Right cardiac atrium (tissue), 5 donors: ENCODE measurements around the gene ARID3A. TPM values are rescaled to one million over a fixed set of nuclear protein-coding genes. Genes with fewer than 3 reads are reported as not detected.

ENCODE experiments used
- ATAC-seq, 2 donors: fragments of 200-7000 bp; cut with Tn5 transposase; one replicate each; pipeline versions ENCODE4 v1.8.0 to v1.9.1; 2020; ENCODE audit warnings: moderate library complexity in 2 of 2, mild to moderate bottlenecking in 1 of 2
- DNase-seq, 3 donors: peaks; one replicate each; pipeline ENCODE4 v3.0.0-alpha.2; 2020
- H3K27ac ChIP-seq: one replicate; pipeline ENCODE4 v1.5.1; 2013; ENCODE audit warnings: mild to moderate bottlenecking, low read length, control low read depth, moderate library complexity
- H3K27me3 ChIP-seq: one replicate; pipeline ENCODE4 v1.6.1; 2013; ENCODE audit not compliant: control insufficient read depth, insufficient read depth
- H3K4me1 ChIP-seq: one replicate; pipeline ENCODE4 v1.6.1; 2013; ENCODE audit warnings: low read length; ENCODE audit not compliant: control insufficient read depth, insufficient read depth
- H3K4me3 ChIP-seq: one replicate; pipeline ENCODE4 v1.5.1; 2013; ENCODE audit warnings: low read length, control low read depth
- H3K9me3 ChIP-seq: one replicate; pipeline ENCODE4 v1.6.1; 2013; ENCODE audit warnings: low read length; ENCODE audit not compliant: control insufficient read depth
- WGBS: extraction: QIAGEN DNeasy Blood & Tissue Kit; methylation state at CpG from one replicate; pipeline ENCODE4 v1.1.7; 2013; 5-methylcytosine and 5-hydroxymethylcytosine counted together
- intact Hi-C, 4 donors: fragments of 100-400 bp; cut with DNase I; formaldehyde crosslinking; loops; one replicate each; pipeline versions ENCODE4 v1.11.0 to v1.14.0; 2022 to 2023
- polyA plus RNA-seq: library from polyadenylated mRNA; stranded (reverse); fragments of 200-250 nt; gene quantifications from one replicate; pipeline ENCODE4 v1.2.3, GENCODE V29; 2013
- total RNA-seq, 4 donors: library from RNA; stranded (reverse); fragmentation: NEBNext Ultra II Directional; extraction: Animal tissue kit (Norgen Biotek cat#: 25700); gene quantifications; one replicate each; pipeline ENCODE4 v1.2.1, GENCODE V29; 2021
- donor health status: healthy with polysubstance abuse.
- donor health status: DM: no; HTN: yes; CAD: no.
- donor health status: DM: no; HTN: no; CAD: no.
- donor health status: DM: no; HTN: yes; CAD: no; lungs with severe emphysema.
- donor health status: DM: yes; HTN: yes; CAD: no.

ARID3A gene
- total and polyA plus RNA-seq, 5 donors: 3.3 to 6.2 (median 5.1) TPM

DNA sequence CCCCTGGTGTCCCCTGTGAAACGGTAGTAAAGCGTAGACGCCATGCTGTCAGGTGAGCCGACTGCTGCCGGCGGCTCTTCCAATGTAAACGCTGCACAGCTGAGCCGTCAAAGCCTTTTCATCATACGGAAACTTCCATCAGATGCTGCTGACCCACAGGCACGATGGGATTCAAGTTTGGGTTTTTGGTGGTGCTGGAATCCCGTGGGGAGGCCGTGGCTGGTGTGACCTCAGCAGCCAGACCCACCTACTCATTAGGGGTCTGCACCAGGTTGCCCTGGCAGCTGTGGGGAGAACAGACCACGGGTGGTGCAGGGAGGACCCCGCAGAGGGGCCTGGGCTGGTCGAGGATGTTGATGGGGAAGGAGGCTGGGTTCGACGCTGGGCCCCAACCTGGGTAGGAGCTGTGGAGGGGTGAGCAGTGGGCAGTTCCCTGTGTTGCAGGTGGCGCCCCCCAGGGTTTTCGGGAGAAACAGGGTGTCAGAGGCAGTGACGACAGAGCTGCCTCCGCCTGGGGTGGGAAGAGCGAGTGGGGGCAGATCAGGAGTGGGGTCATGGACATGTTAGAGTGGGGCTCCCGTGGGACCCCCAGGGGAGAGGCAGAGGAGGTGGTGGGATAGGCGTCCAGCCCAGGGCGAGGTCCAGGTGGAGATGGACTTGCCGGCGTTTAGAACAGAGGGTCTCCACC, 81.0 kb downstream of the ARID3A start:
- H3K4me3 ChIP-seq: no peak overlapping the region
- H3K27ac ChIP-seq: no peak overlapping the region
- no peaks in the 10 kb centered on the region for H3K4me1 ChIP-seq
- intact Hi-C loops: no loop called here
- no peaks in the 10 kb centered on the region for H3K27me3 ChIP-seq
- no peaks in the 10 kb centered on the region for H3K9me3 ChIP-seq
- no peak for ATAC-seq
- 84% methylated on average over 27 of the region's 27 CpGs for WGBS
- peak in 1 of 3 donors; percentile 60 for DNase-seq

DNA sequence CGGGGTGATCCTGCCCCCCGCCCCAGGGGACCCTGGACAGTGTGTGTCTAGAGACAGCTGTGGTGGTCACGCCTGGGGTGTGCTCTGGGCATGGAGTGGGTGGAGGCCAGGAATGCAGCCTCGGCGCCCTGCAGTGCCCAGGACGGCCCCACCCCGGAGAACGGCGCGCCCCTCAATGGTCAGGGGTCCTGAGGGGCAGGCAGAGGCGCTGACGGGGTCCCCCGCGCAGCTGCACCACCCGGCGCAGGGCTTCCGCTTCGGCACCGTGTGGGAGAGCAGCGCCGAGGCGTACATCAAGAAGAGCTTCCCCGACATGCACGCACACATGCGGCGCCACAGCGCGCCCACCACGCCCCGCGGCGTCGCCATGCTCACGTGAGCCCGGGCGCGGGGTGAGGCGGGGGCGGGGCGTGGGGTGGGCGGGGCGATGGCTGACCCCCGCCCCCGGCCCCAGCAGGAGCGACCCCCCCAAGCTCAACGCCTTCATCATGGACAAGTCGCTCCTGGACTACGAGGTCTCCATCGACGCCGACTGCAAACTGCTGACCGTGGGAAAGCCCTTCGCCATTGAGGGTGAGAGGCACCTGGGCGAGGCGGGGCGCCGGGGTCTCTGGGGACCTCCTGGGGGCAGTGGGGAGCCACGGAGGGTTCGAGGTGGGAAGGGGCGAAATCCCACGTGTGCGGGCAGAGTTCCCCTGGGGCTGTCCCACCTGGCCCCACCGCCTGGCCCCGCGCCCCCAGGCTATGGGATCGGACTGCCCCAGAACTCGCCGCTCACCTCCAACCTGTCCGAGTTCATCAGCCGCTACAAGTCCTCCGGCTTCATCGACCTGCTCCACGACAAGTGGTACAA, 81.8 kb downstream of the ARID3A start:
- Histone ChIP-seq H3K27me3 (no peaks in the 10 kb centered on the region), H3K4me3 (no peak overlapping the region), H3K27ac (no peak overlapping the region), H3K9me3 (no peaks in the 10 kb centered on the region), H3K4me1 (no peaks in the 10 kb centered on the region)
- ATAC-seq (no peak), DNase-seq (peak in 1 of 3 donors; percentile 61)
- 94% methylated on average over 73 of the region's 73 CpGs for WGBS
- intact Hi-C loops: no loop called here

DNA sequence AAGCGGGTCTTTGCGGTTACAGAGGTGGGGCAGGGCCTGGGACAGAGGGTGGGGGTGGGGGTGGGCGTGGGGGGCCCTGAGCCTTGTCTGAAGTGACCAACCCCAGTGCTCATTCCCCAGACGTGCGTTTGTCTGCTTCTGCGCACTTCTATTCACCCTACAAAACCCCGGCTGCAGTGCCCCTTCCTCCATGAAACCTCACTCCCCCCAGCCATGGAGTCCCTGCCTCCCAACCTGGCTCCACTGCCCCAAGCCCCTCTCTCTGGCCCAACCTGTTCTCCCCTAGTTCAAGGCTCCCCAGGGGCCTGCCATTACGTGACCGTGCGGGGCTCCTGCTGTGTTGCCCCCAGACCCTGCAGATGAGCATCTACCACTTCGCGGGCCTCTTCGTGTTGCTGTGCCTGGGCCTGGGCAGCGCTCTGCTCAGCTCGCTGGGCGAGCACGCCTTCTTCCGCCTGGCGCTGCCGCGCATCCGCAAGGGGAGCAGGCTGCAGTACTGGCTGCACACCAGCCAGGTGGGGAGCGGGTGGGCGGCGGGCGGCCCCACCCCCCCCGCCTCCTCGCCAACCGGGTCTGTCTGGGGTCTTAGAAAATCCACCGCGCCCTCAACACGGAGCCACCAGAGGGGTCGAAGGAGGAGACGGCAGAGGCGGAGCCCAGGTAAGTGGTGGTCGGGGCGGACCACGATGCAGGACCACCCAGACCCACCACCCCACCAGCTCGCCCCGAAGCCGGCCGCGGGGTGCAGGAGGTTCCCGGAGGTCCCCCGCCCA, 82.6 kb downstream of the ARID3A start:
- no peak overlapping the region for H3K4me3 ChIP-seq
- intact Hi-C loops: no loop called here
- H3K27me3 ChIP-seq: no peaks in the 10 kb centered on the region
- no peak overlapping the region for H3K27ac ChIP-seq
- no peaks in the 10 kb centered on the region for H3K9me3 ChIP-seq
- H3K4me1 ChIP-seq: no peaks in the 10 kb centered on the region
- 94% methylated on average over 45 of the region's 45 CpGs for WGBS
- ATAC-seq (no peak), DNase-seq (peak in 1 of 3 donors; percentile 65)

DNA sequence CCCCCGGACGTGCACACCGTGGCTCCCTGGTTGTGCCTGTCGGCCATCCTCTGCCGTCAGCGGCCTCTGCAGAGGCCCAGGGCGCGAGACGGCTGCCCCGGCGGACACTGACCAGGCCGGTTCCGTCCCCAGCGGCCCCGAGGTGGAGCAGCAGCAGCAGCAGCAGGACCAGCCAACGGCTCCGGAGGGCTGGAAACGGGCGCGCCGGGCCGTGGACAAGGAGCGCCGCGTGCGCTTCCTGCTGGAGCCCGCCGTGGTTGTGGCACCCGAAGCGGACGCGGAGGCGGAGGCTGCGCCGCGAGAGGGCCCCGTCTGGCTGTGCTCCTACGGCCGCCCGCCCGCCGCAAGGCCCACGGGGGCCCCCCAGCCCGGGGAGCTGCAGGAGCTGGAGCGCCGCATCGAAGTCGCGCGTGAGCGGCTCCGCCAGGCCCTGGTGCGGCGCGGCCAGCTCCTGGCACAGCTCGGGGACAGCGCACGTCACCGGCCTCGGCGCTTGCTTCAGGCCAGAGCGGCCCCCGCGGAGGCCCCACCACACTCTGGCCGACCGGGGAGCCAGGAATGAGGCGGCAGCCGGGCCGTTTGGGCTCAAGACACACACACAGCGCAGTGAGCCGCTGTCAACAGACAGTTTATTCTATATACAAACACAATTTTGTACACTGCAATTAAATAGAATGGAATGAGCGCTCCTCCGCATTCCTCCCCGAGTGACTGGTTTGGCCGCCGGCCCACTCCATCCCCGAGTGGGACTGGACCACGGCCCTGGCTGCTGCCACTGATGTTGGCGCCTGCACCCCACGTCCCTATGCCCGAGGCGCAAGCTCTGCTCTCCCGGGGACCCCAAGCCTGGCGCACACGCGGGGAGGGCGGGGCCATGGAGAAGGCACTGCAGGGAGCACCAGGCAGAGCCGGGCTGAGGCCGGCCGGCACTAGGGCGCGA, 83.5 kb downstream of the ARID3A start:
- DNase-seq (peak; percentile 76 to 87 (median 82)), ATAC-seq (peak; percentile 25 to 53)
- H3K27ac ChIP-seq: no peak overlapping the region
- no peaks in the 10 kb centered on the region for H3K9me3 ChIP-seq
- H3K4me3 ChIP-seq: no peak overlapping the region
- 71% methylated on average over 92 of the region's 92 CpGs for whole genome bisulfite sequencing
- no peaks in the 10 kb centered on the region for H3K27me3 ChIP-seq
- no peaks in the 10 kb centered on the region for H3K4me1 ChIP-seq
- intact Hi-C loops: no loop called here

DNA sequence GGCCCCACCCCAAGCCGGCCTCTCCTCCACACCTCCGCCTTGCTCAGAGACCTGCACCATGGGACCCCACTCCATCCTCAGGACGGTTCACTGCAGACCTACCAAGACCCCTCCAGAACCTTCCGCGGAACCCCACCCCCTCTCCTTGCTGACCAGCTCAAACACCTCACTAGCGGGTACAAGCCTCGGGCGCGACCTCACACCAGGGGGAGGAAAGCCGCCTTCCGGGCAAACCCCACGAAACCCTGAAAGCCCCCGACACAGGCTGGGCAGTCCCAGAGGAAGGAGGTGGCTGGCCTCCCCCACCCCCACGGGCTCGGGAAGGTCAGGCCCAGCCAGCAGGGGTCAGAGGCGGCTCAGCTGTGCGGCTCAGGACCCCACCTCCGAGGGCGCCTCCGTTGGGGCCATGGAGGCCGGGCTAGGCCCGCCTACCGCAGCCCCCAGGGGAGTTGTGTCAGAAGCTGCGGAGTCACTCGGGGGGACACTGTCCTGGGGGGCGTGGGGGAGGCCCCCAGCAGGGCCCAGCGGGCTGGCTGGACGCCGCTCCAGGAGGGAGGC, 84.2 kb downstream of the ARID3A start:
- peak in 1 of 3 donors; percentile 64 for DNase-seq
- peak in 1 of 2 donors; percentile 1 for ATAC-seq
- H3K27me3 ChIP-seq: no peaks in the 10 kb centered on the region
- 80% methylated on average over 29 of the region's 29 CpGs for WGBS
- H3K4me1 ChIP-seq: no peaks in the 10 kb centered on the region
- no peak overlapping the region for H3K27ac ChIP-seq
- H3K4me3 ChIP-seq: no peak overlapping the region
- H3K9me3 ChIP-seq: no peaks in the 10 kb centered on the region
- intact Hi-C loops: no loop called here

DNA sequence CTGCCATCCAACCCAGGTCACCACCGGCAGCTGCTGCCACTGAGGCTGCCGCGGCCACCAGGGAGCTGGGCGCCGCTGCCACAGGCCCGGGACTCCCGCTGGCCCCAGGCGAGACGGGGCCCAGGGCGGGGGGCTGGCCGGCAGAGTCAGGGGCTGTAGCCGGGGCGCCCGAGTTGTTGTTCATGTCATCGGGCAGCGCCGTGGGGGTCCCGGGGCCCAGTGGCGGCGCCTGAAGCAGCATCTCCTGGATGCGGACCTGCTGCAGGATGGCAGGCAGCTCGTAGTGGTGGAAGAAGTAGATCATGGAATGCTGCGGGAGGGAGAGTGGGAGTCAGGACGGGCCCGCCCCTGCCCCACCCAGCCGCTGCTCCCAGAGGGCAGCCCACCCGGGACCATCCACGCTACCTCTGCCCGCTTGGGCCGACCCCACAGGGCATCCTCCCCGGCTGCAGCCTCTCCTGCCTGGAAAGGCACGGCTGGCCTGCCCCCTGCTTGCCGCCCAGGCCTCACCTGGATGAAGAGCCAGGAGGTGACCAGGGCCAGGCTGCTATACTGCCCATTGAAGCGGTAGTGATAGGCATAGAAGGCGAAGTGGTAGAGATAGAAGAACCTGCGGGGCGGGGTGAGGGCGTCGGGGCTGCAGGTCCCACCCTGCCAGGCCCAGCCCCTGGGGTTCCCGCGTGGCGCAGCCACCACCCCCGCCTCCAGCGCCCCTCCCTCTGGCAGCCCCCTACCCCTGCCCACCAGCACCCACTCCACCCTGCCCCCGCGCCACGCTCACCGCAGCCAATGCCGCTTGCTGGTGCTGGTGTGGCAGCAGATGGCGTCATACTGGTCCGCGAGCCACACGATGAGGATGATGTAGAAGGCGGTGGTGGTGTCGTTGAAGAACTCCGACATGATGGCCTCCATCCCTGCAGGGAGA, 85.0 kb downstream of the ARID3A start:
- no peaks in the 10 kb centered on the region for H3K27me3 ChIP-seq

DNA sequence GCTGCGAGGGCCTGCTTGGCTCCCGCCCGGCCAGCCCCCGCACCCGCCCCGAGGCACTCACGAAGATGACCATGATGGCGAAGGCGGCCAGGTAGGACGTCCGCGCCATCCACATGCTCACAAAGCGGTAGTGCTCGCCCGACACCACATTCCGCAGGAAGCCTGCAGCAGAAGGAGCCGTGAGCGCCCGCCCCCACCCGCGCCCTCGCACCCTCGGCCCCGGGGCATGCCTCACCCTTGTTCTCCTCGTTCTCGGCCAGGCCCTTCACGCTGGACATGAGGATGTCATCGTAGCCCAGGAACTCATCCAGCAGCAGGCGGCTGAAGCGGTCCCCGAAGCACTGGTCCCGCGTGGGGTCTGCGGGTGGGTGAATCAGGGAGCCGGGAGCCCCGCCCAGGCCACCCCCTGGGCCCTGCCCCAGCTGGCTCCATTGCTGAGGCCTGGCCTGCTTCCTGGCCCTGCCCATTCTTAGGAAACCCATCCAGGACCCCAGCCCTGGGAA, 86.0 kb downstream of the ARID3A start:
- intact Hi-C loops: no loop called here
- peak in 2 of 3 donors; percentile 52 to 68 for DNase-seq
- no peaks in the 10 kb centered on the region for H3K9me3 ChIP-seq
- no peak overlapping the region for H3K4me3 ChIP-seq
- no peaks in the 10 kb centered on the region for H3K27me3 ChIP-seq
- whole genome bisulfite sequencing: 95% methylated on average over 36 of the region's 36 CpGs
- no peak for ATAC-seq
- no peak overlapping the region for H3K27ac ChIP-seq
- peaks cover 5% of the 10 kb centered on the region for H3K4me1 ChIP-seq

More for the DNA sequence above, 85.0 kb downstream of the ARID3A start:
- no peak overlapping the region for H3K27ac ChIP-seq
- no peaks in the 10 kb centered on the region for H3K9me3 ChIP-seq
- WGBS: 92% methylated on average over 56 of the region's 56 CpGs
- no peak overlapping the region for H3K4me3 ChIP-seq
- ATAC-seq (no peak), DNase-seq (peak; percentile 19 to 68 (median 54))
- intact Hi-C loops: no loop called here
- no peaks in the 10 kb centered on the region for H3K4me1 ChIP-seq

DNA sequence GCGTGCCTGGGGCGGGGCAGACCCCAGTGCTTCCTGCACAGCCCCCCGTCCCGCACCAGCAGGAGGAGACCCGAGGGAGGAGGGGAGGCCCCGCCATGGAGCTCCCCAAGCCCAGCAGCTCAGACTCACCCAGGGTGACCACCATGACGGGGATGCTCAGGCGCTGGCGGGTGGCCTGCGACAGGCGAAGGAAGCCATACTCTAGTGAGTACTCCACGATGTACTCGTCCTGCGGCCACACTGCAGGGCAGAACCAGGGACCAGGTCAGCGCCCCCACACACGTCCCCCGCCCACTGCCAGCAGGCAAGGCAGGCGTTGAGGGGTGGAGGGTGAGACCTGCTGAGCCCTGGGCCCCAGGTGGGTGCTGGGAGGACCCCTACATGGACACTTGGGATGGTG, 86.5 kb downstream of the ARID3A start:
- no peak overlapping the region for H3K4me3 ChIP-seq
- ATAC-seq: no peak
- DNase-seq: peak in 1 of 3 donors; percentile 56
- H3K9me3 ChIP-seq: no peaks in the 10 kb centered on the region
- intact Hi-C loops: no loop called here
- 92% methylated on average over 18 of the region's 18 CpGs for WGBS
- no peak overlapping the region for H3K27ac ChIP-seq
- peaks cover 10% of the 10 kb centered on the region for H3K4me1 ChIP-seq
- H3K27me3 ChIP-seq: no peaks in the 10 kb centered on the region

DNA sequence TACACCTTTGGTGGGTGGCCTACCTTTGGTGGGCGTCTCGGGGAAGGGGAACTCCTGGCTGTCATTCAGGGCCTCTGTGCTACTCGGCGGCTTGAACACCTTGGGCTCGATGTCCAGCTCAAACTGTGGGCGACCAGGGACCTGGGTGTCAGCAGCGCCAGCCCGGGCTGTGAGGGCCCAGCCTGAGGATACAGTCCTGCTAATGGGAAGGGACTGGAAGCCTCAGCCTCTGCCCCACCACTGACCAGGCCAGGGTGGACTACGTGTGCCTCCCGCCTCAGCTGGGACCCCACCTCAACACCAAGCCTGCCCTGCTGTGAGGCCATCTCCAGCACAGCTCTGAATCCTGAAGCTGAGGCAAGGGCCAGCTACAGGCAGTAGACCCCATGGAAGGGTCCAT, 87.4 kb downstream of the ARID3A start:
- Histone ChIP-seq H3K27me3 (no peaks in the 10 kb centered on the region), H3K27ac (no peak overlapping the region), H3K4me3 (no peak overlapping the region), H3K9me3 (no peaks in the 10 kb centered on the region), H3K4me1 (peaks cover 18% of the 10 kb centered on the region)
- DNase-seq (no peak), ATAC-seq (no peak)
- 92% methylated on average over 10 of the region's 10 CpGs for WGBS
- intact Hi-C loops: no loop called here
